ENCODE results near the gene FADS1.

The FADS1 gene

GRCh38 chr11:61816736-61817455, at the start of gene FADS1:
TSS of gene FADS1 (minus strand) at chr11:61817003. CDS start at chr11:61816929, 74 bp downstream.
- peak; percentile 95 for DNase-seq (ENCODE audit: low read depth)

DNA sequence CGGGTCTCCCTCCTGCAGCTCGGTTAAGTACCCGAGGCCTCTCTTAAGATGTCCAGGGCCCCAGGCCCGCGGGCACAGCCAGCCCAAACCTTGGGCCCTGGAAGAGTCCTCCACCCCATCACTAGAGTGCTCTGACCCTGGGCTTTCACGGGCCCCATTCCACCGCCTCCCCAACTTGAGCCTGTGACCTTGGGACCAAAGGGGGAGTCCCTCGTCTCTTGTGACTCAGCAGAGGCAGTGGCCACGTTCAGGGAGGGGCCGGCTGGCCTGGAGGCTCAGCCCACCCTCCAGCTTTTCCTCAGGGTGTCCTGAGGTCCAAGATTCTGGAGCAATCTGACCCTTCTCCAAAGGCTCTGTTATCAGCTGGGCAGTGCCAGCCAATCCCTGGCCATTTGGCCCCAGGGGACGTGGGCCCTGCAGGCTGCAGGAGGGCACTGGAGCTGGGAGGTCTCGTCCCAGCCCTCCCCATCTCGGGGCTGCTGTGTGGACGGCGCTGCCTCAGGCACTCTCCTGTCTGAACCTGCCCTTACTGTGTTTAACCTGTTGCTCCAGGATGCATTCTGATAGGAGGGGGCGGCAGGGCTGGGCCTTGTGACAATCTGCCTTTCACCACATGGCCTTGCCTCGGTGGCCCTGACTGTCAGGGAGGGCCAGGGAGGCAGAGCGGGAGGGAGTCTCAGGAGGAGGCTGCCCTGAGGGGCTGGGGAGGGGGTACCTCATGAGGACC, 49.6 kb upstream of the FADS1 start:
- no peak for DNase-seq (ENCODE audit: low read depth)

GRCh38 chr11:61864814-61865775, 48.3 kb upstream of the FADS1 start:
- DNase-seq (ENCODE audit: low read depth): no peak

DNA sequence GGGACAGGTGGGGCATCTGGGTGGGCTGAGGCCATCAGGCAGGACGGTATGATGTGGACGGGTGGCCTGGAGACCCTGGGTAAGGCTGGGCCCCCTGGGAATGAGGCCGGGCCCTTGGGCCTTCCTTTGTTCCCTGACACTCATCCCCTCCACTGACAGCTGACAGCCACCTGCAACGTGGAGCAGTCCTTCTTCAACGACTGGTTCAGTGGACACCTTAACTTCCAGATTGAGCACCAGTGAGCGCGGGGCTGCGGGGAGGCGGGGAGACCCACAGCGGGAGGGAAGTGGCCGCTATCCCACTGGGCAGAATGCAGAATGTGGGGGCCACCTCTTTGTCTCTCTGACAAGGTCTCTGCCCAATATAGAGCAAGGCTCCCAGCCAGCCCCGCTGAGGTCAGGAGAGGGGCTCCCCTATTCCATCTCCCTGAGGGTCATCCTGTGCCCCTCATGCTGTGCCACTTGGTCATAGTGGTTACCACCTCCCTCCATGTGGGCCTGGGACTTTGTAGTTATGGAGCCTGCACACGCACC, 46.8 kb upstream of the FADS1 start:
- no peak for DNase-seq (ENCODE audit: low read depth)

DNA sequence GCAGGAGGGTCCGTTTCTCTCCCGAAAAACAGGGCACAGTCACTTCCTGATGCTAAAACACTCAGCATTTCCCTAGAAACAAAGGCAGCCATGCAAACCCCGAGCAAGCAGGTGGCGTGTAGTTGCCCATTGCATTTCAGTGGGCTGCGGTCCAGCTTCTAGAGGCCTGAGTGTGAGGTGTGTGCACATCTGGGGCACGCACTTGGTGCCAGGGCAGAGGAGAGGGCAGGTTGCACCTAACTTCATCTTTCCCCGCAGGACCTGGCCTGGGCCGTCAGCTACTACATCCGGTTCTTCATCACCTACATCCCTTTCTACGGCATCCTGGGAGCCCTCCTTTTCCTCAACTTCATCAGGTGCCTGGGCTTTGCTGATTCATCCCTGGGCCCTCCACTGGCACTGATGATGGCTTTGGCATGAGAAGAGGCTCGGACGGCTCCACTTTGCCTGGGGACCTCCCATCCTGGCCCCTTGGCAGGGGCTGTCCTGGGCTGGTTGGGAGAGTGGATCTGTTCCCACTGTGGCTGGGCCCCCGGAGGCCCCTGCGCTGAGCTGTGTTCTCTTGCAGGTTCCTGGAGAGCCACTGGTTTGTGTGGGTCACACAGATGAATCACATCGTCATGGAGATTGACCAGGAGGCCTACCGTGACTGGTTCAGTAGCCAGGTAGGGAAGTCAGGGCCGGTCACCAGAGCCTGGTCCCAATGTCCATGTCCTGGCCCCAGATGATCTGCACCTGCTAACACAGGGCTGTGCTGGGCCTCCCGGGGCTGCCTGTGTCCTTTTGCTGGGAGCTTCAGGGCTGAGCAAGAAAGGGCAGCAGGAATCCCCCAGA, 46.1 kb upstream of the FADS1 start:
- DNase-seq (ENCODE audit: low read depth): no peak

DNA sequence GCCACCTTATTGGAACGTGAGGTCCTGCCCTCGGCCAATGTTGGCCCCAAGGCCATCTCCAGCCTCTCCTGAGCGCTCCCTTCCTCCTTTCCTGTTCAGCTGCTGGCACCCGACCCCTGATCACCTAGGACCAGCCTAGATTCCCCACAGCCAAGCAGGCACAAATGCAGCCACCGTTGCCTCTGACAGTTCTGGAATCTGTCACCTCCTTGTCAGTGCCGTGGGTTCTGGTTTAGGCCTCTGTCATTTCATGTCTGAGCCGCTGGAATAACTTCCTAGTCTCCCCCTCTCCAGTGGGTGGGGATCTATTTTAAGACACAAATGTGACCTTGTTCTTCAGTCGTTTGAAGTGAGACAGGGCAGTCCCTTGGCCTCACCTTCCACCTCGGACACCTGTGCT, 44.8 kb upstream of the FADS1 start:
- no peak for DNase-seq (ENCODE audit: low read depth)

DNA sequence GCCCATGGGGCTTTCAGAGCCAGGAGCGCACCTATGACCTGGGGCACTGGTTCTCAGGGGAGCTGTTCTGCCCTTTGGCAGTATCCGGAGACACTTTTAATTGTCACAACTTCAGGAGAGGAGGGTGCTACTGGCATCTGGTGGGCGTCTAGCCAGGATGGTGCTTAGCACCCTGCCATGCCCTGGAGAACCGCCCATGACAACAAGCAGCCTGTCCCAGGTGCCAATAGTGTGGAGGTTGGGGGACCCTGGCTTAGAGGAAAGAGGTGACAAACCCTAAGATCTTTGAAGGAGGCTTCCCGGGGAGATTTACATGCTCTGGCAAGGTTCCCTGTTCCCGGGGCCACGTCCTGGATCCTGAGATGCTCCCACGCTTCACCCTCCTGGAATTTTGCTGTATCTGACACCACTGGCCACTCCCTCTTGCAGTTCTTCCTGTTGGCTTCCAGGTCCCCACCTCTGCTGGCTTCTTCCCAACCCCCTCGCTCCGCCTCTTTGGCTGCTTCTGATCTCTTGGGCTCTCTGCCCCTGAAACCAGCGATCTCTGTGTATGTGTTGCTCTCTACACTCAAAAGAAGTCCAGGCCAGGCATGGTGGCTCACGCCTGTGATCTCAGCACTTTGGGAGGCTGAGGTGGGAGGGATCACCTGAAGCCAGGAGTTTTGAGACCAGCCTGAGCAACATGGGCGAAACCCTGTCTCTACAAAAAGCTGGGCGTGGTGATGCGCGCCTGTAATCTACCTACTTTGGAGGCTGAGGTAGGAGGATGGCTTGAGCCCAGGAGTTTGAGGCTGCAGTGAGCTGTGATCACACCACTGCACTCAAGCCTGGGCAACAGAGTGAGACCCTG, 43.5 kb upstream of the FADS1 start:
- DNase-seq (ENCODE audit: low read depth): no peak

GRCh38 chr11:61855939-61856680, 39.3 kb upstream of the FADS1 start:
- no peak for DNase-seq (ENCODE audit: low read depth)

GRCh38 chr11:61854966-61855714, 38.3 kb upstream of the FADS1 start:
- DNase-seq (ENCODE audit: low read depth): no peak

GRCh38 chr11:61854206-61854895, 37.5 kb upstream of the FADS1 start:
- DNase-seq (ENCODE audit: low read depth): no peak

DNA sequence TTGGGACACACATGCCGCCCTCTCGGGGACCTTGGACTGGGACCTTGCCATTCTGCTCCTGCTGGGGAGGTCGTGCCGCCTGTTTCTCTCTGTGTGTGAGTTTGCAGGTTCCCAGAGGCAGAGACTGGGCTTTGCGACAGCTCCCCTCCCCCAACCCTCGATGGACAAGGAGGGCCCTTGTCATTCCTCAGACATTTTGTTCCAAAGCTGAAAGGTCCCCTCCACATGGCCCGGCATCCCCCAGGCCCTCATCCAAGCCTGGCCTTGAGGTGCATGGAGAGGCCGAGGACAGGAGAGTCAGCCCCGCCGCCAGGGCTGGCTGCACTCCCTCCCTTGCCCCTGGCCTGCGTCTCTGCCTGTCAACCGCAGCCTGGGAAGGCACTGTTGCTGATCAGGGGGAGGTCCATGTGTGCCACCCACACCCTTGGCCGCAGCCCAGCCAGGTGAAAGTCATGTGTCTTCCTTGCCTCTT, 36.9 kb upstream of the FADS1 start:
- DNase-seq (ENCODE audit: low read depth): no peak

- no peak for DNase-seq (ENCODE audit: low read depth)
Measured at GRCh38 chr11:61851900-61852295, 35.1 kb upstream of the FADS1 start.

DNA sequence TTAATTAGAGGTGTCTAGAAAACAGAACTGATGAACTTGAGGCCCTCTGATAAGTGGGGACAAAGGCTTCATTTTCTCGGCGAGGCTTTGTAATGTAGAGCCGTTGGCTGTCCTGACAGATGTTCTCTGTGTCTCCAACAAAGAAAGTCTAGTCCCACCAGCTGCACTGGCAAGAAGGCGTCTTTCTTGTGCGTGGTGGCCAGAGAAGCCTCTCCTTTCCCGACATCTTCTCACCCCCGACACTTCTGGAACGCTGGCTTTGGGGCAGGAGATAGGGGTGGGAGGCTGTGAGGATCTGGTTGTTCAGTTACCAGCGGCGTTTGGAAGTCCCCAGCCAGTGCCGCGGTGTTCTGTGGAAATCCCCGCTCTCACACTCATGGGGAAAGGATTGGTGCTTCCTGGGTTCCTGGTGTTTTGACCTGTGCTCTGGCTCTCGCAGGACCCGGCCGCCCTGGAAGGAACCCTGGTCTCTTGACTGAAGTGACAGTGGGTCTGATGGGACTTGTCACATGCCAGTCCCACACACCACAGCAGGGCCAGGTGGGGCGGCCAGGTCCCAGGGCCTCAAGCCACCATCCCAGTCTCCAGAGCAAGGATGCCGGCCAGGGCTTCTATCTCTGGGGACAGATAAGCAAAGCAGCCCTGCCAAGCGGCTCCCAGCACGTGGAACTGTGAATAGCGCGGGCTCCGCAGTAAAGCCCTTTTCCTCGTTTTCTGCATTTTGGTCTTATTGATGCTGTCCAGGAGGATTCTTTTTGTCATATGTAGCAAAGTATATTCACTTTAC, 34.5 kb upstream of the FADS1 start:
- DNase-seq (ENCODE audit: low read depth): no peak

DNA sequence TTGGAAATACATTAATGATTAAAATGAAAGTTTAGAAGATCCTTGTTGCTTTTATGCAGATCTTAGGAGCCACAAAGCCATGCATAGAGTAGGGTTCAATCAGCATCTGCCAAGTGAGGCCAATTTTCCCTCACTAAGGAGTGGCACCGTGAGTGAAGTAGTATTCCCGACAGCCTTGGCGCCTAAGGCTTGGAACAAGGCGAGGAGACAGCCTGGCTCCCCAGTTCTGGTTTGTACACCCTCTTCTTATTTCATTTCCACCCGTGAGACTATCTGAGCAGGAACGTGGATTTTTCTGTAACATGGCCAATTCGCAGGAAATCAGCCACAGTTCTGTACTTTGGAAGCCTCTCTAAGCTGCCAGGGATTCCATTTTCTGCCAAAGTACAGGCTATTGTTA, 33.9 kb upstream of the FADS1 start:
- no peak for DNase-seq (ENCODE audit: low read depth)

DNA sequence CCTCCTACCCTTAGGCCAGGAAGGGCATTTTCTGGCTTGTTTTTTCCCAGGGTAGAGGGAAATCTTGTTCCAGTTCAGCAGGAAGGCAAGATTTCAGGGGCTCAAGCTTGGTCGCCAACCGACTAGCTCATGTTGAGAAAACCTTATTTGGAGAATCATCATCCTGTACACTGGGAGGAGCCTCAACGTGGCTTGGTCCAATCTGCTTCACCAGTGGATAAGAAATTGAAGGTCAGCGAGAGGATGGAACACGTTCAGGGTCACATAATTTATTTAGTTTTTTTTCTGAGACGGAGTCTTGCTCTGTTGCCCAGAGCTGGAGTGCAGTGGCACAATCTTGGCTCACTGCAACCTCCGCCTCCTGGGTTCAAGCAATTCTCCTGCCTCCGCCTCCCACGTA, 31.8 kb upstream of the FADS1 start:
- DNase-seq (ENCODE audit: low read depth): no peak

DNA sequence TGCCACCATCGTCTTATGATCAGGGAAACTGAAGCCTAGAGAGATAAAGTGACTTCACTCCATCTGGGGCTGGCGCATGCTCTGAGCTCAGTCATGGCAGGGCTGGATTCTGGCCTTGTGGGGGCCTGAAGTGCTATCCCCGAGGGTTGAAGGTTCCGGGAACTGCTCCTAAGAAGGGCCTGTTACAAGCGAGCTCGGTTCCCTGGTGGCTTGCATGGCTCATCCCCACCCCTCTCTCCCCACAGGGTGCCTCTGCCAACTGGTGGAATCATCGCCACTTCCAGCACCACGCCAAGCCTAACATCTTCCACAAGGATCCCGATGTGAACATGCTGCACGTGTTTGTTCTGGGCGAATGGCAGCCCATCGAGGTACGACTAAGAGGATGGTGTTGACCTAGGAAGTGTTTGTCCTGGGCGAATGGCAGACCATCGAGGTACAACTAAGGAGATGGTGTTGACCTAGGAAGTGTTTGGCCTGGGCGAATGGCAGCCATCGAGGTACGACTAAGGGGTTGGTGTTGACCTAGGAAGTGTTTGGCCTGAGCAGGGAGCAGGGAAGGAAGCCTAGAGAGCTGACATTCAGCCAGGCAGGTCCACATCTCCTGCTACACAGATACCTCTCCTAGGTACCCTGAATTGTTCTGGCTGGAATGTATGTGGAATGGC, 31.2 kb upstream of the FADS1 start:
- DNase-seq (ENCODE audit: low read depth): no peak

All from CMK (cell line).